GM21447 (cell line): ENCODE data around the gene PRR18.
A peak's percentile ranks its signal among the peaks of the same experiment; 100 is the strongest.

Experiments used
- ATAC-seq: cut with Tn5 transposase; IDR thresholded peaks from one replicate; pipeline ENCODE4 v1.9.1; 2021; ENCODE audit not compliant: unreplicated experiment

PRR18 gene

DNA sequence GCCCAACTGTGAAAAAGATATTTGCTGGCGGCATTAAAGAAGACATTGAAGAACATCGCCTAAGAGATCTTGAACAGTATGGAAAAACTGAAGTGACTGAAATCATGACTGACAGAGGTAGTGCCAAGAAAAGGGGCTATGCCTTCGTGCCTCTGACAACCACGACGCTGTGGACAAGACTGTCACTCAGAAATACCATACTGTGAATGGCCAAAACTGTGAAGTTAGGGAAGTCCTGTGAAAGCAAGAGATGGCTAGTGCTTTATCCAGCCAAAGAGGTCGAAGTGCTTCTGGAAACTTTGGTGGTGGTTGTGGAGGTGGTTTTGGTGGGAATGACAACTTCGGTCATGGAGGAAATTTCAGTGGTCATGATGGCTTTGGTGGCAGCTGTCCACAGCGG lies 26.7 kb upstream of the PRR18 start:
- ATAC-seq = no peak

DNA sequence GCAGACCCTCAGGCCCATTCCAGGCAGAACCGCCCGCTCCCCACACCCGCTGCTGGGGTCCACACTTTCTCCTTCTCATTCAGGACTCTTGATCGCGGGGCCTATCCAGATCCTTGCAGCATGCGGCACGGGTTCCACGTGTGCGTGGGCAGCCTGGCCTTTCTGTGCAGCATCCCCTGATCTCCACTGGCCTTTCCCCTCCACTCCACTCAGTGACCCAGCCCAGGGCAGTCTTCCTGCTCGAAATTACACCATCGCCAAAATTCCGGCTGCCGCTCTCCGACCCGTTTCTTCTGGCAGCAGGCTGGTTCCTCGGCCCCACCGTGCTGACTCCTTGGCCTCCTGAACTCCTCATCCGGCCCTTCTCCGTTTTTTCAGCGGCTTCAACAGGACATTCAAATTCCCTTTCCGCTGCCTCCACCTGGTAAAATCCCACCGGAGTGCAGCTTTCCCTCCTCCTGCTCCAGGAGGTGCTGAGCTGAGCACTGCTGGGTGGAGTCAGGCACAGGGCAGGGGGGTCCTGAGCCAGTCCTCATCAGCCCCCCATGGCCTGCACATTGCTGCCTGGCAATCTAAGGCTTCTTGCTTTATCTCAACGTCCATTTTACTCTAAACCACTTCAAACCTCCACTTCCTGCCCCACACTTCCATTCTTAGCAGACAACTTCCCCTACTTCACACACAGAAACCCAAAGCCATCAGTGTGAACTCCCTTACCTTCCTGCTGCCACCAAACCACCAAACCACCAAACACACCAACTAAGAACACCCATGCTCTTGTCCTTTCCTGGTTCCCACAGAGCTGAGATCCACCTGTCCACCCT lies 25.2 kb upstream of the PRR18 start:
- ATAC-seq = peak; percentile 86

GRCh38 chr6:166331503-166332415 lies 23.6 kb upstream of the PRR18 start:
- ATAC-seq = no peak

DNA sequence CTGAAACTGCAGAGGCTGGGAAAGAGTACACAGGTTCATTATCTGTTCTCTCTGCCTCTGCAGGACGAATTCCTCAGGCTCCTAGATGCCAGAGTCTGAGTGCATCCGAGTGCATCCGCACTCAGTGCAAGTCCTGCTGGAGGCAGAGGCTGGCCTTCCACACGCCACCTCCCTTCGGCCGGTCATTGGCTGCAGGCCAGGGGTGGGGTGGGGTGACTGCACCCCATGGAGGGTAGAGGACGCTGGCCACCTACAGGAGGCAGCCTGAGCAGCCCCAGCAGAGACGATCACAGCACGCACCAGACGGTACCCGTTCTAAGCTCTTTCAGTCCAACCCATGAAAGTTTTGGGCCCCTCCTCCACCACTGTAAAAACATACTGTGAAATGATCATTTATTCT lies 22.4 kb upstream of the PRR18 start:
- no peak for ATAC-seq

GRCh38 chr6:166325383-166326042 lies 17.3 kb upstream of the PRR18 start:
- ATAC-seq = peak; percentile 91

GRCh38 chr6:166323395-166323794 lies 15.2 kb upstream of the PRR18 start:
- ATAC-seq = no peak

GRCh38 chr6:166318649-166319600 lies 10.7 kb upstream of the PRR18 start:
- no peak for ATAC-seq

- no peak for ATAC-seq
Measured at GRCh38 chr6:166318227-166318626, 10.0 kb upstream of the PRR18 start.

DNA sequence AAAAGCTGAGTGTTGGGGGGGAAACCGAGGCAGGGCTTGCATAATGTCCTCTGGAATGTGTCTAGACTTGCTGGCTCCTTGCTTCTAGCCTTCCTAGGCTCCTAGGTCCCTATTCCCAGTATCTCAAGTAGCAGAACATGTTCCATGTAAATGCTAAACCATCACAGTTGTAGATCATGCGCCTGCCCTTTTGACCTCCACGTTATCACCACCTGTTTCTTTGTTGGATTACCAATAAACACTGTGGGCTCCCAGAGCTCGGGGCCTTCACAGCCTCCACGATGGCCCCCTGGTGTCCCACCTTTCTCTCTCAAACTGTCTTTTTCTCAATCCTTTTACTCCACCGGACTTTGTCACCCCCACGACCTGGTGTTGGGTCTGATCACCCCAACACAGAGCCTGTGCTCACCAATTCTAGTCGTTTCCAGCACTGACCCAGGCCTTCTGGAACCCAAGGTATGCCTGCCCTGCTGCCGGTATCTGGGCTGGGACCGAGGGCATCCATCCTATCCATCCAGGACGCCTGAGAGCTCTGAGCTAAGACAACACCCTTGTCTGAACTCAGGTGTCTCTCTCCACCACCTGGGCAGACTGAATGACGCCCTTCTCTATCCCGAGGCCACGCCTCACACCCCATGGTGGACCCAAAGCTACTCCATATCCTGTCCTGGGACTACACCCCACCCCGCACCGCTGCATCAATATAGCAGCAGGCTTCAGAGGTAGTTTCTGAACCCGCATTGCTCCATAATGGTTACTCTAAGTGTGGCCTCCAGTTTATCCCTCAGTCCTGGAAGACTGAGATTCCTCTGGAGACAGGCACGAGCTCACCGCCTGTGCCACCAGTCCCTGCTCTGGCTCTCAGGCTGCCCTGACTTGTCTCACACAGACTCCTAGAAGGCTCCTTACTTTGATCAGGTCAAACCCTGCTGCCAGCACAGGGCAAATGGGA lies 9.3 kb upstream of the PRR18 start:
- no peak for ATAC-seq

DNA sequence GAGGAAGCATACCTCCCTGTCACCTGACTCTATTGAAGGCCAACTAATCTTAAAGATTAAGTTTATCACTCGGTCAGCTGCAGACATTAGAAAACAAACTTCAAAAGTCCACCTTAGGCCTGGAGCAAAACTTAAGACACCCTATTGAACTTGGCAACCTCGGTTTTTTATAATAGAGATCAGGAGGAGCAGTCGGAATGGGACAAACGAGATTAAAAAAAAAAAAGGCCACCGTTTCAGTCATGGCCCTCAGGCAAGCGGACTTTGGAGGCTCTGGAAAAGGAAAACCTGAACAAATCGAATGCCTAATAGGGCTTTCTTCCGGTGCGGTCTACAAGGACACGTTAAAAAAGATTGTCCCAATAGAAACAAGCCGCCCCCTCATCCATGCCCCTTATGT lies 7.2 kb upstream of the PRR18 start:
- no peak for ATAC-seq

DNA sequence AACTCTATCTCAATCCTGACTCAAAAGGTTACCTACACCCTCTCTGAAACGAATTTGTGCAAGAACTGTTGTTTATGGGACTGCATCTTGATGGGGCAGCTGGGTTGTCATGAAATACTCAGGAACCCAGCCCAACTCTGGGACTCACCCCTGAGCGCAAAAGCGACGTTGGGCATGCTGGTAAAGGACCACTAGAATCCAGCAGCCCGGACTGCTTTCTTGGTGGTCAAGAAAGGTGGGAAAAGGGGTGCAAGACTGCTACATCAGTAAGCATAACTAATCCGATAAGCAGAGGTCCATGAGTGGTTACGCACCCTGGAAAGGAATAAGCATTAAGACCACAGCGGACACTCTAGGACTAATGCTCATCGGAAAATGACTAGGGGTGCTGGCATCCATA lies 6.3 kb upstream of the PRR18 start:
- ATAC-seq = no peak

DNA sequence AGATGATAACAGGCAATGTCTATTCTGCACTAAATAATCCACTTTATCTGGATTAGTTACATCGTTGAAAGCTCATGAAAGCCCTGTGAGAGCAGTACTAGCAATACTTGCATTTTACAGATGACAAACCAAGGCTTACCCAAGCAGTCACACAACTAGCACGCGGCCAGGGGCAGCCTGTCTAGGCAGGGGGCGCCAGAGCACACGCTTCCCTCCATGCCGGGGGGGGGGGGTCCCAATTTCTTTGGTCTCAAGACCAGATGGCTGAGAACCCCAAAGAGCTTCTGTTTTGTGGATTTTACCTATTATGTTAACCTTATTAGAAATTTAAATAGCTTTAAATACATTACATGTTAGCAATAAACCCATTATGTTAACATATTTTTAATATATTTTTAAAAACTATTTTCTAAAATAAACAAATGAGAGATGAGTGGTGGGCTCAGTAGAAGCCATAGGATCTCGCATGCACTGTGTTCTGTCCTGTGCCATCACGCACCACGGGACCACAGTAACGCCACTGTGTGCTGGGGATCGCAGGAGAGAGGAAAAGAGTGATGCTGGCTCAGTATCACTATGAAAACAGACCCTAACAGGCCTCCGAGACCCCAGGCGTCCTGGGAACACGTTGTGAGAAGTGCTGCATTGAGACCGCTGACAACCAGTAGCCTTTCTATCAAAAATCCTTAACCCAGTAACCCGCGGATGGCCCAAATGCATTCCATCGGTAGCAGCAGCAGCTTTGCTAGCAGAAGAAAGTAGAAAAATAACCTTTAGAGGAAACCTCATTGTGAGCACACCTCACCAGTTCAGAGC lies 5.3 kb upstream of the PRR18 start:
- ATAC-seq = no peak

- no peak for ATAC-seq
Measured at GRCh38 chr6:166312832-166313231, 4.6 kb upstream of the PRR18 start.

DNA sequence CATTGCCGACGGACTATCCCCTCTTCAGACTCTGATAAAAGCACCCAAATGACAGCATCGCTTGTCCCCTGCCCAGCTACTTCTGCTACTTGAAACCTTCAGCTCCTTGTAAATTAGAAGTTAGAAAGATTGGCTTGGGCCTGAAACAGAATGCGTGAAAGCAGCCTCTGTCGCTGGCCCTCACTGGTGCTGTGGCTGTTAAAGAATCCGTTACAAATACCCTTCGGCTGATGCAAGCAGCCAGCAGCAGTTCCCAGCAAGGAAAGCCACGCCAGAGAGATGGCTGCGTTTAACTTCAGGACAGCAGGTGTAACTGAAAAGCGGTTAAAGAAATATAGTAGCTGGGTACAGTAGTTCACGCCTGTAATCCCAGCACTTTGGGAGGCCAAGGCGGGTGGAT lies 2.4 kb upstream of the PRR18 start:
- ATAC-seq = no peak

DNA sequence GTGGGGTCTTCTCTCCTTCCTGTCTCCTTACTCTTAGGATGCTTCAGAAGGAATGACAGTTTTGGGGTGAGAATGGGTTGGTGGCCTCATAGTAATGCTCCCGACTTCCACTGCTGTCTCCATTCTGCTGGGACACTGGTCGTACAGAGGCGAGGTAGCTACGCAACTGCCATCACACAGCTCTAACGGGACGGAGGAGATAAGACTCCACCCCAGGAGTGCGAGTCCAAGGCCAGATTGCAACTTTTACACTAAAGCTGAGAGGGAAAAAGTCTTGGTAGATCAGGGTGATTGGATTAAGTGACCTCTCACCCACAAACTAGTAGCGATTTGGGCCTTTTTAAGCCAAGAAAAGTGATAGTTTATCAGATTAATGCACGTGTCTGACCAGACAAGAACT lies 1.8 kb upstream of the PRR18 start:
- no peak for ATAC-seq

- no peak for ATAC-seq
Measured at GRCh38 chr6:166308769-166309589, 787 bp upstream of the PRR18 start.
